ENCODE data around the gene SLC1A5.
"Not testable (repeated sequence)": the region's sequence is repeated elsewhere in the genome, so short reads cannot be mapped to it uniquely, and the experiment has no call there.

Gene SLC1A5

GRCh38 chr19:46766569-46767317 is 21.7 kb downstream of the SLC1A5 start:
- peak; percentile 50 to 55 for DNase-seq

GRCh38 chr19:46764817-46765291 is 23.5 kb downstream of the SLC1A5 start:
- no peak for DNase-seq

- DNase-seq: no peak
These were observed 26.0 kb downstream of the SLC1A5 start for GRCh38 chr19:46762245-46762890.

- no peak for DNase-seq
These were observed 27.0 kb downstream of the SLC1A5 start for GRCh38 chr19:46761418-46761831.

GRCh38 chr19:46760897-46761296 is 27.5 kb downstream of the SLC1A5 start:
- DNase-seq: not testable (repeated sequence)

GRCh38 chr19:46760363-46760762 is 28.0 kb downstream of the SLC1A5 start:
- no peak for DNase-seq

- no peak for DNase-seq
These were observed 28.5 kb downstream of the SLC1A5 start for GRCh38 chr19:46759817-46760333.

- DNase-seq: no peak
These were observed 29.2 kb downstream of the SLC1A5 start for GRCh38 chr19:46759206-46759605.

GRCh38 chr19:46756544-46756888 is 31.9 kb downstream of the SLC1A5 start:
- DNase-seq: no peak

GRCh38 chr19:46755853-46756543 is 32.4 kb downstream of the SLC1A5 start:
- DNase-seq: no peak

- no peak for DNase-seq
These were observed 33.1 kb downstream of the SLC1A5 start for GRCh38 chr19:46755077-46755852.

- peak; percentile 47 to 53 for DNase-seq
These were observed 34.8 kb downstream of the SLC1A5 start for GRCh38 chr19:46753420-46754155.

GRCh38 chr19:46748325-46749109 is 39.9 kb downstream of the SLC1A5 start:
- peak; percentile 65 to 78 for DNase-seq

- DNase-seq: peak; percentile 50 to 65
These were observed 41.9 kb downstream of the SLC1A5 start, which contains the start of gene STRN4 for GRCh38 chr19:46746281-46747057. Gene STRN4 (minus strand): TSS chr19:46746450. CDS start chr19:46746430, 20 bp downstream.

- peak; percentile 16 to 51 for DNase-seq
These were observed 42.7 kb downstream of the SLC1A5 start, which contains the start of gene FKRP for GRCh38 chr19:46745521-46746280. Gene FKRP (plus strand): TSS chr19:46746057. CDS start chr19:46755451, 9,394 bp downstream.

- DNase-seq: no peak
These were observed 43.4 kb downstream of the SLC1A5 start for GRCh38 chr19:46745030-46745429.

GRCh38 chr19:46744005-46744691 is 44.2 kb downstream of the SLC1A5 start:
- no peak for DNase-seq

GRCh38 chr19:46742926-46743480 is 45.4 kb downstream of the SLC1A5 start:
- DNase-seq: no peak
